CD4-positive, alpha-beta T cell treated with Interleukin-6 for 4 hours (primary cell): ENCODE results near the gene NKD1.

ENCODE experiments used
- DNase-seq: peaks from one replicate; pipeline ENCODE4 v3.0.0-alpha.2; 2020; ENCODE audit warnings: mixed read lengths

NKD1 gene

DNA sequence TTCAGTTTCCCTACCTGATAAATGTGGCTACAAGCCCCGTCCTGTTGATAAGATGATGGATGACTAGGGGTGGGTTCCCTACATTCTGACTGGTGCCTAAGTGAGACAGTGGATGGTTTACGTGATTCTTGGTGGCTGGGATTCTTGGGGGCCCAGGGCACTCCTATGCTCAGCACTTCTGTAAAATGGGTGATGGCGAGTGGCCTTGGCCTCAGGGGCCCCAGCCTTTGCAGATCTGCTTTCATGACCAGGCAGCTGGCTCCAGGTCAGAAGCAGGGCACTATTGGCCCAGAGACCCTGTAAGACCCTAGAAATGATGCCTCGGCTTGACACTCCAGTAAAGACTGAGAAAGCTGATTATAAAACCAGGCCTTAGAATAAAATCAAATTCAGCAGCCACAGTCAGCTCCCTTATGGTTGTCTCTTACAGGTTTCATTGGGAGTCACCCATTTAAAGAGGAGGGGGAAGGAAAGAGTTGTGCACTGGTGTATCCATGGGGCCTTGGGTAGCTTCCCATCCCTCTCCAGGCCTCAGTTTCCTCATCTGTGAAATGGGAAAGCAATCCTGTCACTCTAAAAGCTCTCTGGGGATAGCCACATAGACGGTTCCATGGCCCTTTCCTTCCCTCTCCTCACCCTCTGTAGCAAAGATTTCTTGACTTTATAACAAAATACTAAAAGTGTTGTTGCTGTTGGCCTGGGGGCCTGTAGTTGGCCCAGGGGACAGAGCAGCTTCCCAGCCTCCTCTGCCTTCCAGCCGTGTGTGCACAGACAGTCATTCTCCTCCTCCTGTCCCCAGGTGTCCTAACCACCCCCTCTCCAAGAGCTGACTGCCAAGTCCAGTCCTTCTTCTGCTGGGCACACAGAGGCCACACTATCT lies 131.7 kb downstream of the NKD1 start:
- DNase-seq: no peak

GRCh38 chr16:50680556-50680893 lies 132.3 kb downstream of the NKD1 start:
- DNase-seq: no peak

- peak; percentile 83 for DNase-seq
These were observed 133.1 kb downstream of the NKD1 start, which contains the start of gene SNX20 for GRCh38 chr16:50681021-50681885. Gene SNX20 (minus strand): TSS chr16:50681312. CDS start chr16:50677526, 3,786 bp downstream.

- DNase-seq: peak; percentile 61
These were observed 135.6 kb downstream of the NKD1 start for GRCh38 chr16:50683689-50684374.

DNA sequence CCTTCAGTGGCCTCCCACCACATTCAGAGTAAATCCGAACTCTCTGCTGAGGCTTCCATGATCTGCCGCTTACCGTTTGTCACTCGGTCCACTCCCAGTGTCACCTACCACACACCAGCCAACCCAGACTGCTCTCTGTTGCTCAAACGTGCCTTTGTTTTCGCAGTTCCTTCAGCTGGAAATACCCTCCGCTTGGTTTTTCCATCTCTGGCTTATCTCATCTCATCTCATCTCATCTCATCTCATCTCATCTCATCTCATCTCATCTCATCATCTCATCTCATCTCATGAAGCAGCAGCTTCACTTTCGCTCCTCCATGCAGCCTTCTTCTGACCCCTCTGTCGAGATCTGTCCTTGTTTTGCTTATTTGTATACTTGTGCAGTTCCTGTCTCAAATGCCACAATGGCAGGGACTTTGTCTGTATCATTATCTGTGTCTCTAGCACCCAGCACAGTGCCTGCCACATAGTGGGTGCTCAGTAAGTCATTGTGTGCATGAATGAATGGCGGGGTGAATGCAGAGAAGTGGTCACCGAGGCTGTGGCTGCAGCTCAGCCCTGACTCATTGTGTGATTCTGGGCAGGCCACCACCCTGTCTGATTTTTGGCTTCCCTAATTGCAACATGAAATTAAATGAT lies 136.7 kb downstream of the NKD1 start:
- DNase-seq: peak; percentile 46

GRCh38 chr16:50685462-50686063 lies 137.4 kb downstream of the NKD1 start:
- peak; percentile 37 for DNase-seq

DNA sequence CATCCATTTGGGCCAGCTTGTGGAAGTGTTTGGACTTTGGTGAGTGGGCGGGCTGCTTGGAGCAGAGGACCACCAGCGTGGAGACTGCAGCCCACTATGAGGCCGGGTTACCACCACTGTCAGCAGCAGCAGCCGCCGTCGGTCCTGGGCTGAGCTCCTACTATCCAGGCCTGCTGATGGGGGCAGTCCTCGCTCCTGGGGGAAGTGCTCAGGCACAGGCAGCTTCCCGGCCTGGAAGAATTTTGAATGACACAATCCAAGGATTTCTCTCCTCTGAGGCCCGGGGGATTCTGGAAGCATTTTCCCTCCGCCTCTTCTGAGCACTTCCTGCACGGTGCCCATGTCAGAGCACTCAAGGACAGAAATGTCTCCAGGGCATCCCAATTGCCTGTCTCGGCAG lies 139.9 kb downstream of the NKD1 start:
- no peak for DNase-seq

DNA sequence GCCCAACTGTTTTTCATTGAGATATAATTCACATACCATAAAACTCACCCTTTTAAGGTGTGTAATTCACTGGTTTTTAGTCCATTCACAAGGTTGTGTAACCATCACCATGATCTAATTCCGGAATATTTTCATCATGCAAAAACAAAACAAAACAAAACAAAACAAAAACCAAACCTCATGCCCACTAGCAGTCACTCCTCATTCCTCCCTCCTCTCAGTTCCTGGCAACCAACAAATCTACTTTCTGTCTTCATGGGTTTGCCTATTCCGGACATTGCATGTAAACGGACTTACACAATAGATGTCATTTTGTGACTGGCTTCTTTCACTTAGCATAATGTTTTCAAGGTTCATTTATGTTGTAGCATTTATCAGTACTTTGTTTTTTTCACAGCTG lies 140.7 kb downstream of the NKD1 start:
- DNase-seq: no peak

DNA sequence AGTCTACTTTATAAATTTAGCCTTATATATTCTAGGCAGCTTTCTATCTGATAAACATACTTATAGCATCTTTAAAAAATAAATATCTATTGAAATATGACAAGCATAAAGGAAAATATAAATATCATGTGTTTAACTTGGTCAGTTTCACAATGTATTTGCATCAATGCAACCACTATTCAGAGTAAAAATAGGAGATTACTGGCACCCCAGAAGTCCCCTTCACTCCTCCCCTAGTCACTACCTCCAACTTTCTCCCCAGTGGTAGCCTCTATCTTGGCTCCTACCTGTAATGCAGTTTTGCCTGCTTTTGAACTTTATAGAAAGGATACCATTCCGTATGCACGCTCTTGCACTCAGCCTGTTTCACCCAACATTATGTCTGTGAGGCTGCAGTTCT lies 142.0 kb downstream of the NKD1 start:
- no peak for DNase-seq

GRCh38 chr16:50692644-50692998 lies 144.4 kb downstream of the NKD1 start:
- no peak for DNase-seq

DNA sequence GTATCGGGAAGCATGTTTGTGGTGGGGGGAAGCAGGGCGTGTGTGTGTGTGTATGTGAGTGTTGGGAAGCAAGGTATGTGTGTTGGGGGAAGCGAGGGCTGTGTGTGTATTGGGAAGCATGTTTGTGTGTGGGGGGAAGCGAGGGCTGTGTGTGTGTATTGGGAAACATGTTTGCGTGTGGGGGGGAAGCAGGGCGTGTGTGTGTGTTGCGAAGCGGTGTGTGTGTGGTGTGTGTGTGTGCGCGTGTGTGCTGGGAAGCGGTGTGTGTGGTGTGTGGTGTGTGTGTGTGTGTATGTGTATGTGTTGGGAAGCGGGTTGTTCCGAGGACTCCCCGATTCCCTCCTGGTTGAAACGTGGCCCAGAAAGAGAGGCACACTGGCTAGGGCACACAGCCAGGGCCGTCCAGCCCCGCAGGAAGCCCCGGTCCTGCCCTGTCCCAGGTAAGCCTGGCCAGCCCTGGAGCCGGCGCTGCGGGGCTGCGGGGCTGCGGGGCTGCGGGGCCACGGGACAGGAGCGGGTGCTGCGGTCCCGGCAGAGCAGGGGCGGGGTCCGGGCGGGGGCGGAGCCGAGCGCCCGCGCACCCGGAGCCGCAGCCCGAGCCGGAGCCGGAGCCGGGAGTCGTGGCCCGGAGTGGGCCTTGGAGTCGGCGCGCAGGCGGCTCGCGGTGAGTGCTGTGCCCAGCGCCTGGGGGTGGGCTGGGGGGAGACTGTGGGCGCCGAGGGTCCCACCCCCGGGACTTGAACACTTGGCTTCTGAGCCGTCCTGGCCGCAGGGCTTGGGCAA lies 145.0 kb downstream of the NKD1 start, which contains the start of gene NOD2:
Gene NOD2, plus strand, starts transcription at position 608 of the 783 bp plus-strand sequence. CDS start 5,890 bp downstream, outside the sequence.
- DNase-seq: peak; percentile 62

- DNase-seq: no peak
These were observed 146.0 kb downstream of the NKD1 start for GRCh38 chr16:50694206-50694605.

GRCh38 chr16:50695017-50696000 lies 147.1 kb downstream of the NKD1 start:
- no peak for DNase-seq

- DNase-seq: no peak
These were observed 147.9 kb downstream of the NKD1 start for GRCh38 chr16:50696126-50696525.

DNA sequence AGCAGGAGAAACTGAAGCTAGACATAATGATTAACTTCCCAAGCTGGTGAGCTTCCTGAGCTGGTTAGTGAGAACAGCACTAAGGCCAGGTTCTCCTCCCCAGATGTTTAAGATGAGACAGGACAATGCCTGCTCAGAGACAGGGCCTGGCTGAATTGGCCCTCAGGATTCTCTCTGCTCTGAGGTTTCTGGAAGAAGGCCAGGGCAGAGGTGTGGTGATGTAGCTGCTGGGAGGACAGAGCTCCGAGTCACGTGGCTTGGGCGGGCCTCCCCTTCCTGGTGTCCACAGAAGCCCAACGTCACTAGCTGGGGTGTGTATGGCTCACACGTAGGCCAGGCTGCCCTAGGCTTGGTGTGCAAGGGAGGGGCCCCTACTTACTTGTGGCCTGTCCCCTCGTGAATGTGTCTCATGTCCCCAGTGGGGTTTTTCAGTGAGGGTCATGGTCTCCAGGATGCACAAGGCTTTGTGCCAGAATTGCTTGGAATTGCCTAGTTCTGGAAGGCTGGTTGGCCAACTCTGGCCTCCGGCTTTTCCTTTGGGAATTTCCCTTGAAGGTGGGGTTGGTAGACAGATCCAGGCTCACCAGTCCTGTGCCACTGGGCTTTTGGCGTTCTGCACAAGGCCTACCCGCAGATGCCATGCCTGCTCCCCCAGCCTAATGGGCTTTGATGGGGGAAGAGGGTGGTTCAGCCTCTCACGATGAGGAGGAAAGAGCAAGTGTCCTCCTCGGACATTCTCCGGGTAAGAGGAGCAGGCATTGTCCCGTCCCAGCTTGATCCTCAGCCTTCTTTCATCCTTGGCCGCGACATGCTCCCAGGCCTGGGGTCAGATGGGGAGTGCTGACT lies 148.6 kb downstream of the NKD1 start:
- peak; percentile 68 for DNase-seq

- DNase-seq: no peak
These were observed 149.2 kb downstream of the NKD1 start for GRCh38 chr16:50697421-50697715.

DNA sequence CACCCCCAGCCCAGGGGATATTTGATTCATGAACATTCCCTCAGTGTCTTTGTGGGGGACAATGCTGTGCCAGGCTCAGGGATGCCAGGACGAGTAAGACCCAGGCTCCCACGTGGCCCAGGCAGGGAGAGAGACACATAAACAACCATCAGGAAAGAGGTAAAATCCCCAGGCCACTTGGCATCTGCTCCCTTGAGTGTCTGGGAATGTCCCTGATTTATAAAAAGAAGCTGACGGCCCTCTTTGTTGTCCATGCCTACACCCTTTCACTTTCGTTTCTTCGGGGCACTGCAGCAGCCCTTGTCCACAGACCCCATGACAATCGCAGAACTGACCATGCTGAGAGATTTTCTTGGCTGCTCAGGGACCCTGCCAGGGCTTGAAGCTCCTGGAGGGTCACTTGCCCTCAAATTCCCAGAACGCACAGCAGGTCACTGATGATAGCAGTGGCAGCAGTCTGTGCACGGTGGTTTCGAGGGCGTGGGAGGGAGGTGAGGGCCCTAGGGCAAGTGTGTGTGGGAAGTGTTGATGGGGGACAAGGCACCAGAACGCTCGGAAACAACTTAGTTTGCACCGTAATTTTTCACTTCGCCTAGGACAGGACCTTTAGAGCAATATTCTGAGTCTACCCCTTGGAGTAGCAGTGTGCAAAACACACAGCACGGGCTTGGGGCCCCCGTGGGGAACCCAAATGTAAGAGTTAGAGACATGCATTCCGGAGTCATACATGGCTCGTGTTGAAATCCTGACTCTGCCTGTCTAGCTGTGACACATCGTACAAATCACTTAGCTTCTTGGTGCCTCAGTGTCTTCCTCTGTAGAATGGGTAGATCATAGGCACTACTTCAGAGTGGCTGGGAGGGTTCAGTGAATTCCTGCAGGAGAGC lies 149.9 kb downstream of the NKD1 start:
- DNase-seq: peak; percentile 39
